ENCODE results near the gene SF3A1. TPM values are rescaled to one million over a fixed set of nuclear protein-coding genes. Genes with fewer than 3 reads are reported as not detected.

SF3A1 gene
- total RNA-seq, 1 donor from 2014 or later = 139 TPM

DNA sequence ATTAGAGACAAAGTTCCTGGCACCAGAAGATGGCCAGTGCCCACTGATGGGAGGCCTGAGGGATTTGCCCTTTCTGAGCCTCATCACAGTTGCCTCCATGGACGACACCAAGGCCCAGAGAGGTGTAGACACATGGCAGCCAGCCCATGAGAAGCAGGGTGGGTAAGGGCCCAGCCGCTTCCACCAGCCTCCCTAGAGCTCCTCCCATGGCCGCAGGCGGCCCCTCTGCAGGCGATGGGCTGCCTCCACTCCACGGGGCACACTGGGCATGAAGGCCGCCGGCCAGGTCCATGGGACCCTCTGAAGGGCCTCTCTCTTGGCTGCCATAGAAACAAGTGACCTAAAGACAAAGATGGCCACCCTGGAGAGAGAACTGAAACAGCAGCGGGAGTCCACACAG, 14.6 kb upstream of the SF3A1 start:
- H3K27ac Mint-ChIP-seq (ENCODE audit: unreplicated experiment) = no peak overlapping the region
- DNase-seq (ENCODE audit: low read depth) (no peak), FAIRE-seq (no peak)
- H2AFZ ChIP-seq (ENCODE audit: low read depth, low read length) = no peak overlapping the region
- no peaks in the 10 kb centered on the region for H3K9me3 ChIP-seq (ENCODE audit: insufficient read depth, low read depth, low read length)
- H3K4me2 ChIP-seq (ENCODE audit: low read length) = no peak overlapping the region
- TF ChIP-seq, protein P1, sequence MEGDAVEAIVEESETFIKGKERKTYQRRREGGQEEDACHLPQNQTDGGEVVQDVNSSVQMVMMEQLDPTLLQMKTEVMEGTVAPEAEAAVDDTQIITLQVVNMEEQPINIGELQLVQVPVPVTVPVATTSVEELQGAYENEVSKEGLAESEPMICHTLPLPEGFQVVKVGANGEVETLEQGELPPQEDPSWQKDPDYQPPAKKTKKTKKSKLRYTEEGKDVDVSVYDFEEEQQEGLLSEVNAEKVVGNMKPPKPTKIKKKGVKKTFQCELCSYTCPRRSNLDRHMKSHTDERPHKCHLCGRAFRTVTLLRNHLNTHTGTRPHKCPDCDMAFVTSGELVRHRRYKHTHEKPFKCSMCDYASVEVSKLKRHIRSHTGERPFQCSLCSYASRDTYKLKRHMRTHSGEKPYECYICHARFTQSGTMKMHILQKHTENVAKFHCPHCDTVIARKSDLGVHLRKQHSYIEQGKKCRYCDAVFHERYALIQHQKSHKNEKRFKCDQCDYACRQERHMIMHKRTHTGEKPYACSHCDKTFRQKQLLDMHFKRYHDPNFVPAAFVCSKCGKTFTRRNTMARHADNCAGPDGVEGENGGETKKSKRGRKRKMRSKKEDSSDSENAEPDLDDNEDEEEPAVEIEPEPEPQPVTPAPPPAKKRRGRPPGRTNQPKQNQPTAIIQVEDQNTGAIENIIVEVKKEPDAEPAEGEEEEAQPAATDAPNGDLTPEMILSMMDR (IDR thresholded peaks at IDR 0.05; ENCODE audit: insufficient read depth, low read depth, low read length) = no peak
- H3K4me1 Mint-ChIP-seq (ENCODE audit: low read depth, unreplicated experiment) = no peaks in the 10 kb centered on the region
- no peaks in the 10 kb centered on the region for H3K36me3 ChIP-seq (ENCODE audit: insufficient read depth, low read length)
- H3K27ac ChIP-seq (ENCODE audit: low read depth, low read length) = no peak overlapping the region
- peaks cover 15% of the 10 kb centered on the region for H3K36me3 Mint-ChIP-seq (ENCODE audit: low read depth, unreplicated experiment)
- H4K20me1 ChIP-seq (ENCODE audit: insufficient read depth, low read length) = peaks cover 13% of the 10 kb centered on the region
- no peaks in the 10 kb centered on the region for H3K4me1 ChIP-seq (ENCODE audit: insufficient read depth, low read length)
- H3K79me2 ChIP-seq (ENCODE audit: insufficient read depth, low read length) = no peaks in the 10 kb centered on the region
- no peak overlapping the region for H3K4me3 Mint-ChIP-seq (ENCODE audit: unreplicated experiment)
- H3K9me3 Mint-ChIP-seq (ENCODE audit: unreplicated experiment) = no peaks in the 10 kb centered on the region
- H3K27me3 Mint-ChIP-seq (ENCODE audit: low read depth, unreplicated experiment) = no peaks in the 10 kb centered on the region
- no peak overlapping the region for H3K4me3 ChIP-seq (ENCODE audit: insufficient read depth, low read depth, low read length)
- no peak overlapping the region for H3K9ac ChIP-seq (ENCODE audit: low read length)
- H3K27me3 ChIP-seq (ENCODE audit: insufficient read depth, low read length) = no peaks in the 10 kb centered on the region

DNA sequence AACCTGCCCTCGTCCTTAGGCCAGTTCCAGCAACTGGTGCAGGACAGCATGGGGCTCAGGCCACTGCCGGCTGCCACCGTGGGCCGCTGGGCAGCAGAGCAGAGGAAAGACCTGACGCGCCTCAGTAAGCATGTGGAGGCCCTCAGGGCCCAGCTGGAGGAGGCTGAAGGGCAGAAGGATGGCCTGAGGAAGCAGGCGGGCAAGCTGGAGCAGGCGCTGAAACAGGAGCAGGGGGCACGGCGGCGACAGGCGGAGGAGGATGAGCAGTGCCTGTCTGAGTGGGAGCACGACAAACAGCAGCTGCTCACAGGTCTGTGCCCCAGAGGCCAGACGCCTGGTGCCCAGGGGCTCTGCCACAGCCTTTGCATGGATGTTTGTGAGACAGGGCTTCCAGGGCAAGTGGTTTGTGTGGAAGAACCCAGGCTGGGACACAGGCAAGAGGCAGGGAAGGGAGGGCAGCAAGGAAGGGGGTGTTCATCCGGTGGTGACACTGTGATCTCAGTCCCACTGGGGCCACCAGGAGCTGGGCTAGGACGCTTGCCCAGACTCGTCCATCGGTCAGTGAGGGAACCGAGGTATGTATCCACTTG, 14.0 kb upstream of the SF3A1 start:
- FAIRE-seq = no peak
- Mint-ChIP-seq H3K36me3 (ENCODE audit: low read depth, unreplicated experiment) (peaks cover 16% of the 10 kb centered on the region), H3K9me3 (ENCODE audit: unreplicated experiment) (no peaks in the 10 kb centered on the region), H3K27ac (ENCODE audit: unreplicated experiment) (no peak overlapping the region), H3K4me1 (ENCODE audit: low read depth, unreplicated experiment) (no peaks in the 10 kb centered on the region), H3K4me3 (ENCODE audit: unreplicated experiment) (no peak overlapping the region), H3K27me3 (ENCODE audit: low read depth, unreplicated experiment) (no peaks in the 10 kb centered on the region)
- DNase-seq (ENCODE audit: low read depth) = no peak
- no peak overlapping the region for H3K4me2 ChIP-seq (ENCODE audit: low read length)
- no peak overlapping the region for H3K9ac ChIP-seq (ENCODE audit: low read length)
- H3K27ac ChIP-seq (ENCODE audit: low read depth, low read length) = no peak overlapping the region
- TF ChIP-seq, protein P1 (IDR thresholded peaks at IDR 0.05; ENCODE audit: insufficient read depth, low read depth, low read length) = no peak
- TF ChIP-seq EZH2 (IDR thresholded peaks at IDR 0.05; ENCODE audit: insufficient read depth, low read length) = no peak
- H2AFZ ChIP-seq (ENCODE audit: low read depth, low read length) = no peak overlapping the region
- H3K4me3 ChIP-seq (ENCODE audit: insufficient read depth, low read depth, low read length) = no peak overlapping the region
- H3K4me1 ChIP-seq (ENCODE audit: insufficient read depth, low read length) = no peaks in the 10 kb centered on the region
- no peaks in the 10 kb centered on the region for H3K27me3 ChIP-seq (ENCODE audit: insufficient read depth, low read length)
- H3K9me3 ChIP-seq (ENCODE audit: insufficient read depth, low read depth, low read length) = no peaks in the 10 kb centered on the region
- H3K79me2 ChIP-seq (ENCODE audit: insufficient read depth, low read length) = no peaks in the 10 kb centered on the region
- peaks cover 12% of the 10 kb centered on the region for H4K20me1 ChIP-seq (ENCODE audit: insufficient read depth, low read length)
- H3K36me3 ChIP-seq (ENCODE audit: insufficient read depth, low read length) = no peaks in the 10 kb centered on the region

DNA sequence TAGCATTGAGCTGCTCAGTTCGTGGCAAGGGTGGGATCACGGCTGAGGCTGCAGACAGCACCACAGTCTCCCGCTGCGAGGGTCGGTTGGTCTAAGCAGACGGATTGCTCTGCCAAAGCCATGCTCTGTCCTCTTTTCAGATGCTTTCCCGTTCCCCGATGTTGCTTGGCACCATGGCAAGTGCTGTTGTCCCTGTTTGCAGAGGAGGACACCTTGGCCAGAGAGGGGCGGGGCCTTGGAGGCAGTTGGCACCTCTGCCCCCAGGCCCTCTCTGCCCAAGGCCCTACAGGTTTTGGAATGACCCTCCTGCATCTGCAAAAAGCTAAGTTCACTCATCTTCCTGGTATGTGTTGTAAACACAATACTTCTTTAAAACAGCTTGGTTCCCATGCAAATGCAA, 11.7 kb upstream of the SF3A1 start:
- H3K36me3 ChIP-seq (ENCODE audit: insufficient read depth, low read length) = no peaks in the 10 kb centered on the region
- H3K9ac ChIP-seq (ENCODE audit: low read length) = no peak overlapping the region
- H3K79me2 ChIP-seq (ENCODE audit: insufficient read depth, low read length) = no peaks in the 10 kb centered on the region
- Mint-ChIP-seq H3K36me3 (ENCODE audit: low read depth, unreplicated experiment) (peaks cover 9% of the 10 kb centered on the region), H3K4me1 (ENCODE audit: low read depth, unreplicated experiment) (no peaks in the 10 kb centered on the region), H3K27me3 (ENCODE audit: low read depth, unreplicated experiment) (no peaks in the 10 kb centered on the region), H3K4me3 (ENCODE audit: unreplicated experiment) (no peak overlapping the region), H3K27ac (ENCODE audit: unreplicated experiment) (no peak overlapping the region), H3K9me3 (ENCODE audit: unreplicated experiment) (no peaks in the 10 kb centered on the region)
- no peaks in the 10 kb centered on the region for H4K20me1 ChIP-seq (ENCODE audit: insufficient read depth, low read length)
- no peak overlapping the region for H2AFZ ChIP-seq (ENCODE audit: low read depth, low read length)
- no peak for FAIRE-seq
- H3K9me3 ChIP-seq (ENCODE audit: insufficient read depth, low read depth, low read length) = no peaks in the 10 kb centered on the region
- DNase-seq (ENCODE audit: low read depth) = no peak
- no peak overlapping the region for H3K4me3 ChIP-seq (ENCODE audit: insufficient read depth, low read depth, low read length)
- no peak for TF ChIP-seq EZH2 (IDR thresholded peaks at IDR 0.05; ENCODE audit: insufficient read depth, low read length)
- TF ChIP-seq, protein P1 (IDR thresholded peaks at IDR 0.05; ENCODE audit: insufficient read depth, low read depth, low read length) = no peak
- H3K27me3 ChIP-seq (ENCODE audit: insufficient read depth, low read length) = no peaks in the 10 kb centered on the region
- no peak overlapping the region for H3K4me2 ChIP-seq (ENCODE audit: low read length)
- no peak overlapping the region for H3K27ac ChIP-seq (ENCODE audit: low read depth, low read length)
- no peaks in the 10 kb centered on the region for H3K4me1 ChIP-seq (ENCODE audit: insufficient read depth, low read length)

All from astrocyte (in vitro differentiated cells and primary cell).